Stimulated activated CD4-positive, alpha-beta T cell treated with anti-CD3 and anti-CD28 coated beads, Interleukin-4, amount 100 ng/mL, for 4 hours (primary cell): ENCODE measurements around the gene SLC4A11.
"Not testable (repeated sequence)": the region's sequence is repeated elsewhere in the genome, so short reads cannot be mapped to it uniquely, and the experiment has no call there.

Experiments
- DNase-seq, 2 experiments: peaks; one replicate each; pipeline ENCODE4 v3.0.0-alpha.2; 2020

The SLC4A11 gene

GRCh38 chr20:3199976-3200755, 38.8 kb downstream of the SLC4A11 start:
- no peak for DNase-seq

DNA sequence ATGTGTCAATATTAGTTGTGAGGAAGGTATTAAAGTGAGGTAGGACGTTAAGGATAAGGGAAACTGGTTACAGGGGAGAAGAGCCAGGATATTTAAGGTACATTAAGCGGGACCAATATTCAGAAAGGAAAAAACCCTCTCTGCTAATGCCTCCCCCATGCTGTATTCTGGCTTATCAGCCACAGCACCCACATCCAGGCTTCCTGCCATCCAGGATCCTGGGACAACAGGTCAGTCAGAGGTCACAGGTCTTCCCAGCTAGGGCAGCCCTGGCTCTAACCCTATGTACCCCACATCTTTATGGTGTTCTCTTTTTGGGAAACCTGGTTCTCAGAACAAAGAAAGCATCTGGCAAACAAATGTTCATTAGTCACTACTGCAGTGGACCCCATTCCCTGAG, 39.8 kb downstream of the SLC4A11 start:
- no peak for DNase-seq

DNA sequence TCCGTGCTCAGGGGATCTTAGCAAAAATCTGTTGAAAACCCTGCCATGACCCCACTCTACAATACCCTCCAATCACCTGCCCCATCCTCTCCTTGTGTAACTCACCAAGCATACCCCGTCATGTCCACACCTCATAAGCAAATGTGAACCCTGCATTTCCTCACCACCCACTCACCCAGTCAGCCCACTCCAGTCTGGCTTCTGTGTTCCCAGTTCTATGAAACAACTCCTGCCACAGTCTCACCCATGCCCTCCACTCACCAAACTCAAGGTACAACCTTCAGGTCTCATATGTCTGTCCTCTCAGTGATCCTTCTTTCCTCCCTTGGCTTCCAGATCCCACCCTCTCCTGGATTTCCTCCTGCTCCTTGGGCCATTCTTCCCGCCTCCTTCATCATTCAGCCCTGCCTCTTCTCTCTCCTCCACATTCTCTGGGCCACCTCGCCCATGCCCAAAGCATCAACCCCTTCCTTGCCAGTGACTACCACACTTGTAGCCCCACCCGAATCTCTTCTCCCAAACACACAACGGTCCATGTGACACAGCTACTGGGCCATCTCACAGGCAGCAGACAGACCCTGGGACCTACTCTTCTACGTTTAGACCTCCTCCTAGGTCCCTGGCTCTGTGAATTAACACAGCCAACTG, 43.3 kb downstream of the SLC4A11 start:
- DNase-seq = no peak

GRCh38 chr20:3194617-3195280, 44.2 kb downstream of the SLC4A11 start:
- DNase-seq = no peak

DNA sequence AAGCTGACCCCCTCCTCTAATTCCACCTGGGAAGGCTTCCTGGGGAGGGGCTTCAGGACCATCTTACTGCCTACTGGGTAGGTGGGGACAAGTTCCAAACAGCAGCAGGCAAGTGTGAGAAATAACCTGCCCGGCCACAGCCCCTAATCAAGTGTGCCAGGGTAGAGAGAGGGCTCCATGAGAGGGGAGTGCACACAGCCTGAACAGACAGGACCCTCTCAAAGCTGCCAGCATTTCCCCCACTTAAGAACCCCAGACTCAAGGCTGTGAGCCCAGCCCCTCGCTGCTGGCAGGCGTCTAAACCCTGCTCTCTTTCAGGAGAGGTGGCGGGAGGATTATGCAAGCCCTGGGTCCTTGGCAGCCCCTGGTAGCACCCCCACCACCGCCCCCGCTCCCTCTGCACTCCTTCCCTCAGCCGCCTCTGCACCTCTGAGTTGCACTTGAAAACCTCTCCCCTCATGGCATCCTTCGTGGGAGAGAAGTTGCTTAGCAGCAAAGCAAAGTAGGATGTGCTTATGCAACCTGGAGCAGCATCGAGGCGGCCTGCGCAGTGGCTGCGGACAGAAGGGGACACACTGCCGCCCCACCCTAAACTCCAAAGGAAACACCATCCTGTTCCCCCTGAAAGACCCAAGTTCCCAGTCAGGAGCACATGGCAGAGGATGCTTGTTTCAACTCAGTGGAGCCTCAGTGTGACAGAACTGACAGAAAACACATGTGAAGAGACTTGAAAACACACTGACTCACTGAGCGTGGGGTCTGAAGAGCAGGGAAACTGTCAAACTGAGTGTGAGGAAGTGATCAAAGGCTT, 45.0 kb downstream of the SLC4A11 start:
- DNase-seq = peak in 1 of 2 experiments; percentile 19

DNA sequence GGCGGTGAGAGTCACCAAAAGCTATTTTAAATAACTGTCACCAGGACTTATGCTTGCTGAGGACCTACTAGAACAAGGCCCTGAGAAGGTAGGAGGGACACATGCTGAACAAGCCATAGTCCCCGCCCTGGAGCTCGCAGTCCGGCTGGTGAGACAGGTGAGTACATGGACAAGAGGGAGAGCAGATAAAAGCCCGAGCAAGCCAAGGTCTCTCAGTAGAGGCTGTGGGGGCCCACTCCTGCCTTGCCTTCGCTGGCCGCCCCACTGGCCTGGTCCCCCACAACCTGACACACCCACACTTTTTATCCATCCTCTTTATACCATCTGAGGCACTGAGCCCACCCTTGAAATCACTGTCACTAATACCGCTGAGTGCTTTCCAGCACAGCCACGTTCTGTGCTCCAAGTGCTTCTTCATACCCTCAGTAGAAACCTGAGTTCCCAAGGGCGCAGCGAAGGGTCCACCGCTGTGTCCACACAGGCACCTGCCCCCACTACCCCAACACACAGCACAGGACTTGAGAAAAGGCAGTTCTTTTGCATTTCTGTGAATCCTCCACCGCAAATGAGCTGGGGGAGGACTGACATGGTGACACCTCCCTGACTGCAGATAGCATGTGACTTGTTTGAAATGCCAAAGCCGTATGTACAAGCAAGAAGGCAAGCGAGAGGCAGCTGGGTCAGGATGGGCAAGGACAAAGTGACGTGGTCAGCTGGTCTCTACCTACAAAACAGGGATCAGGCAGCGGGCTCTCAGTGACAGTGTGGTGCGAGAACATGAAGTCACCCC, 46.6 kb downstream of the SLC4A11 start:
- DNase-seq = no peak

- no peak for DNase-seq
Observed at GRCh38 chr20:3190681-3191111, 48.3 kb downstream of the SLC4A11 start.

DNA sequence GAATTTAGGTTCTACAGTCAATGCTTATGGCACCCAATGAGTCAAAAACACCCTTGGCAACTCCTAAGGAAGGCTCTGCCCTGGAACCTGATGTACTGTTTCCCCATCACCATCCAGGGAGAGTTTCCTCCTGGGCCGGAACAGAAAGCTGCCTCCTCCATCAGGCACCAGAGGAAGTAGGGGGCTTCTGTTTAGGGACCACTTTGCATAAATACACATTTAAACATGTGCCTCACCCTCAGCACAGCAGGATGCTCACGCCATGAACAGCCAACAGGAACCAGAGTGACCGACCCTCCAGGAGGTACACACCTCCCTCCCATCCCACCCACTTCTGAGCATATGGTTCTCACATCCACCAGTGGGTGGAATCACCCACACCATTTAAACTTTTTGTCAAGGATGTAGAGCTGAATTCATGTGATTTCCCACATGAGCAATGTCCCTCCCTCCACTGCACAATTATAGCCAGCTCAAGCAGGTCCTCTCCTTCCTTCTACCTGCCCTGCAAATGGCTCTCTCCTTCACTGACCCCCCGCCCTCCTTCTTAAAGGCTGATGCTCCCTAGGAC, 49.3 kb downstream of the SLC4A11 start:
- DNase-seq = no peak

GRCh38 chr20:3188823-3189413, 50.1 kb downstream of the SLC4A11 start:
- no peak for DNase-seq

- not testable (repeated sequence) for DNase-seq
Observed at GRCh38 chr20:3187861-3188260, 51.1 kb downstream of the SLC4A11 start.

DNA sequence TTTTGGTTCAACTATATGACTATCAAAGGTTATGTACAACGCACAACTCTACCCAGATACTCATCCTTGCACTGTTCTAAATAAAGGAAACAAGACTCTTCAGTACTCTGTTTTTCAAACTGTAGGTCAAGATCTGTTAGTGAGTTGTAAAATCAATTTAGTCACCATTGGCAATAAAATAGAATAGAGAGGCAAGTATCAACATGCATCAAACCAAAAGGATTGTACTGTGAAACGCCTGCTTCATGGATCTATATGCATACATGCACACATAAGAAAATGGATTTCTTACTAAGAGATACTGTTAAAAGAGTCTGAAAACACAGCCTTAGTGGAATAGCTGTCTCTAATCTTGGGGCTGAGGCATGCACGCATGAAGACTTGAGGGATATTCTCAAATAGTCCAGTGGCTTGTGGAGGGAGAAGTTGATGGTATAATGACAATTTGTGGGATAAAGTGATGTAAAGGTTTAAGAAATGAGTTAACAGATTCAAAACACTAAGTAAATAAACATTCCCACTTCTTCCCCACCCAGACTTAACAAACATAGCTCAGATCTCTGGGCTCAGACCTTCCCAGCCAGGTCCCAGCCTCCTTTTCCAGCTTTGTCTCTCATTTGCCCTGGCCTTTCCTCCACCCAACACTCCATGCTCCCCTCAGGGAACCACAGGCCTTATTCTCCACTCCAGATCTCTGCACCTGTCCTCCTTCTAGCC, 54.9 kb downstream of the SLC4A11 start:
- no peak for DNase-seq

DNA sequence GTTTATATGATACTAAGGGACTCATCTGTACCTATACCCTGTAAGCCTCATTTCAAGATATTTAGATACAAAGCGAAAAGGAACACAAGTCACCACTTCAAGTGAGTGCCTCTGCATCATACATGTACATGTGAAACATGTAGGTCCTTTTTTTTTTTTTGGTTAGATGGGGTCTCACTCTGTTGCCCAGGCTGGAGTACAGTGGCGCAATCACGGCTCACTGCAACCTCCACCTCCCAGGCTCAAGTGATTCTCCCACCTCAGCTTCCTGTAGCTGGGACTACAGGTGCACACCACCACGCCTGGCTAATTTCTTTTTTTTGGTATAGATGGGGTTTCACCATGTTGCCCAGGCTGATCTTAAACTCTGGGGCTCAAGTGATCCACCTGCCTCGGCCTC, 56.6 kb downstream of the SLC4A11 start:
- DNase-seq = not testable (repeated sequence)

DNA sequence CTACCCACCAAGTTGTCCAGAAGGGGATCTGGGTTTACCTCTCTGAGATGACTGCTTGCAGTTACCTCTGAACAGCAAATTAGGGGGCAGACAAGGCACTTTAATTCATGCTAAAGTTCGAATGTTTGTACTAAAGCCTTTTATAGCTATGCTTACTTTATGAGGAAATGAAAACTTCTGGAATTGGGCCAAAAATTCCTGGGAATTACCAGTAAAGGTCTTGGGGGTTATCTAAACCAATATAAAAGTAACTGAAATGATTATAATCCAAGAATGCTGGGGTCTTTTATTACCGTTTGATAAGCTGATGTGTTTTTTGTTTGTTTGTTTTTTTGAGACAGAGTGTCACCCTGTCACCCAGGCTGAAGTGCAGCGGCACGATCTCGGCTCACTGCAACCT, 57.7 kb downstream of the SLC4A11 start:
- no peak for DNase-seq

GRCh38 chr20:3180319-3180718, 58.7 kb downstream of the SLC4A11 start:
- no peak for DNase-seq

- no peak for DNase-seq
Observed at GRCh38 chr20:3177746-3178485, 61.1 kb downstream of the SLC4A11 start.
